Amniotic epithelial cell (primary cell): ENCODE results near the gene PEAR1.
A peak's percentile ranks its signal among the peaks of the same experiment; 100 is the strongest.

Source experiments
- DNase-seq: peaks from one replicate; pipeline ENCODE4 v3.0.0-alpha.2; 2010; ENCODE audit warnings: low read depth

The PEAR1 gene

DNA sequence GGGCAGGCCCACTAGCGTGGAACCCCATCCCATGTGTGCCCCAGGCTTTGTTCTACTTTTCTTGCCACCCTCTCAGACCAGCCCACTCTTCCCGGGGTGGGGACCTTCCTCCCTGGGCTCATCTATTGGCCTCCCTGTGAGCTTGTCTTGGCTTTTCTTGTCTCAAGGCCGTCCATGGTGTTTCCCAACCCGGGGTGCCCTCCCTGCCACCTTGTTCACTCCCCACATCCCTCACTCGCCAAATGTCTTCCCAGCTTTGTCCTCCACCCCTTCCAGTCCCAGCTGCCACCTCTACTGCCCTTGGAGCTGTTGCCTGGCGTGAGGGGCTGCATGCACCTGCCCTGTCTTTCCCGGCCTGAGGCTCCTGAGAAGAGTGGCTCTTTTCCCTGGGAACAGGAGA is 45.3 kb downstream of the PEAR1 start:
- DNase-seq = no peak

- DNase-seq = no peak
Observed at GRCh38 chr1:156939786-156940334, 46.3 kb downstream of the PEAR1 start.

GRCh38 chr1:156941675-156942074 is 48.2 kb downstream of the PEAR1 start:
- DNase-seq = no peak

DNA sequence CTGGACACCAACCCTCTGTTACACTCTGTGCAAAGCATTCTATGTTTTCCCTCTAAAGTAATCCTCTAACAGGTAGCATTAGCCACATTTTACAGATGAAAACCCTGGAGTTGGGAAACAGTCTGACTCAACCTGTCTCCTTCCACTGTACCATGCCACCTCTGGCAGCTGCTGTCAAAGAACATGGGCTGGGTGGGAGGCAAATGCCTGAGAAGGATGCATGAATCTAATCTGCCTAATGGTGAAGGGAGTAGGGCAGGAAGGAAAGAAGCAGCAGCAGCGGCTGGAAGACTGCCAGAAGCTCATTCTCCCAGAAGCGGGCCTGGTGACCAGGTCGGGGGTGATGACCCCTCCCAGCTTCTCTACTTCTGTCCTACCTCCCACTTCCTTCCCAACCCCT is 48.7 kb downstream of the PEAR1 start:
- DNase-seq = peak; percentile 55

DNA sequence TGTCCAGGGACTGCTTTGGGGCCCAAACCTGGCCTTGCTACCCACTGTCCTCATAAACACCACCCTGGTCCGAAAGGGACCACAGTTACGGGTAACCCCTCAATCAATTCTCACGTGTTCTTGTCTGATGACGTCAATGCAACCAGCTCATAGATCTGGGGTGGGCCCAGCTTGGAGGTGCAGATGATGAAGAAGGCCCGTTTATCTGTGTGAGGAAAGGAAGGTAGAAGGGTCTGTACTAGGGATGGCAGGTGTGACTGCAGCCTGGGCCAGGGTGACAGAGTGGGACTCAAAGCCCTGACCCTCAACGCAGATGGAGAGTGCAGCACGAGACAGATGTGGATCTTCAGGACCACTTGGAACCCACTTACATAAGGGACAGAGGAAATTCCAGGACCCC is 49.1 kb downstream of the PEAR1 start:
- DNase-seq = no peak

GRCh38 chr1:156943756-156944155 is 50.2 kb downstream of the PEAR1 start:
- DNase-seq = no peak

DNA sequence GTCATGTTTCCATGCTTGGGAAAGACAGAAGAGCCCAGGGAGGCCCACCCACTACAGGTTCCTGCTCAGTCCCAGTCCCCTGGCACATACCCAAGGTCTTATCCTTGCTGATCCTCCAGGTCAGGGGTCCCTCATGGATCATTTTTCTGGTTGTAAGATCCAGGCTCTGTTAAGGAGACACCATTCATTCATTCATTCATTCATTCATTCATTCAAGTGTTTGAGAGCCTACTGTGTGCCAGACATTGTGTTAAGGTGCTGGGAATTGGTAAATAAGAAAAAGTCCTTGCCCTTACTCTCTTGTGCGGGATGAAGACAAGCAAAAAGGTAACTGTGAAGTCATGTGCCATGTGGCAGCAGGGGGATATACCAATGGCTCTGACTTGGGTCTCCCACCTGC is 50.8 kb downstream of the PEAR1 start:
- DNase-seq = no peak

DNA sequence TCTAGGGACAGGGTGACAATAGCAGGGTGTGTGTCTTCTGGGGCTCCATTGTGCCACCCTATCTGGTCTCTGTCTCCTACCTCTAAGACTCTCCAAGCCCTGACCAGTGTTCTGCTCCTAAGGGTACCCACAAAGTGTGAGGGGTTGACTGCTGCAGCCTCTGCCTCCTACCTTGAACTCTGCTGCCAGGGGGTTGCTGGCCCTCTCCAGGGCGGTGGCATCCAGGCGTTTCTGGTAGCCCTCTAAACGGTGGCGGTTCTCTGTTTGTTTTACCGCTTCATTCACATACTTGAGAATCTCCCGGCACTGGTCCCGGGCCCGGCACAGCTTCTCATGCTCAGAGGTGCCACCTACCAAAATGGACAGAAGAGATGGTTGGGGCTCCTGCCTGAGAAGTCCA is 51.3 kb downstream of the PEAR1 start:
- no peak for DNase-seq

GRCh38 chr1:156945881-156946661 is 52.6 kb downstream of the PEAR1 start:
- DNase-seq = no peak

GRCh38 chr1:156947127-156947526 is 53.6 kb downstream of the PEAR1 start:
- DNase-seq = no peak

- no peak for DNase-seq
Observed at GRCh38 chr1:156947818-156948525, 54.5 kb downstream of the PEAR1 start.

DNA sequence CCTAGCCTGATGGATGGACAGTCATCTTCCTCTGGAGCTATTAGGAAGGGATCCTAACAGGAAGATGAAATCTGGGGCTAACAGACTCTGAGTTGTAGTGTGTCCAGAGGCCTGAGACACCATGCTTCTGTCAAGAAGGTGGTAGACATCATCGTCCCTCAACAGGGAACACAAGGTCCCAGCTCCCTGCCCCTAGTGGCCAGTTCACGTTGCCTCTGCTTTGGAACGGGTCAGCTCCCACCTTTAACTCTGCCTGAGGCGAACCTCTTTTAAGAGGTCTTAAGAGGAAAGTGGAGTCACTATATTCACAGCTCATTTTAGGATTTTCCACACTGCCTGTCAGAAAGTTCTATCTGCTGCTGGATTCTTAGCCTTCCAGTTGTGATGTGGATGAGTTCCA is 55.2 kb downstream of the PEAR1 start:
- no peak for DNase-seq

GRCh38 chr1:156949127-156949526 is 55.6 kb downstream of the PEAR1 start:
- DNase-seq = no peak

GRCh38 chr1:156951371-156951770 is 57.9 kb downstream of the PEAR1 start:
- no peak for DNase-seq

GRCh38 chr1:156953571-156953970 is 60.1 kb downstream of the PEAR1 start:
- DNase-seq = no peak

GRCh38 chr1:156956333-156956732 is 62.8 kb downstream of the PEAR1 start:
- DNase-seq = no peak

GRCh38 chr1:156957634-156958033 is 64.1 kb downstream of the PEAR1 start:
- peak; percentile 7 for DNase-seq

- DNase-seq = peak; percentile 21
Observed at GRCh38 chr1:156958247-156958714, 64.8 kb downstream of the PEAR1 start.

DNA sequence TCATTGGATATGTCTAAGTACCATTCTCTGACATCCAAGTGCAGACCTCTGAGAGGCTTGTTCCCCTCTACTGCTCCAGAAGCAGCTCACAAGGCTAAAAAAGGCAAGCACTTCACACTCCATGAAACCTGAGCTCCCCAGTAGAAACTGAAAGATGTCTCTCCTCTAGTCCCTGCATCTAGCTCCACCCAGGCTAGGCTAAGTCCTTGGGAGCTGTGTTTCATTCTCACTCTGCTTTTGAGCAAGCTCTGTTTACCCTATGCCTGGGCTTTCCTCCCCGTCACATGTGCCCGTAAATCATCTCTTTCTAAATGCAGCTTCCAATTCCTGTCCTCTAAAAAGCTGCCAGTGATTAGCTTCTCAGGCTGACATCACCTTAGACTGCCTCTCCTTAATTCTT is 65.9 kb downstream of the PEAR1 start:
- peak; percentile 84 for DNase-seq

- no peak for DNase-seq
Observed at GRCh38 chr1:156959925-156960324, 66.4 kb downstream of the PEAR1 start.

DNA sequence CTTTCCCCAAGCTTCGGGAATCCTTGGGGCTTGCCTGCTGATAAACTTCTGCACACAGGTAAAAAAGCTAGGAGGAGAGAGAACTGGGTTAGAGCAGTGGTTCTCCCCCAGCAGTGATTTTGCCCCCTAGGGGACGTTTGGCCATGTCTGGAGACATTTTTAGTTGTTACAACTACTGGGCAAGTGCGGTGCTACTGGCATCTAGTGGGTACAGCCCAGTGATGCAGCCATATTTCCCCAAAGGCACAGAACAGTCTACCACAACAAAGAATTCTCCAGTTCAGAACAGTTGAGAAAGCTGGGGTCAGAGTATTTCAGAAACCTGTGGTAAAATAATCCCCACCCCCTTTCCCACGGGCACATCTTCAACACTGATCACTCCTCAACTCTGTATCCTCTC is 68.2 kb downstream of the PEAR1 start:
- DNase-seq = no peak

- DNase-seq = no peak
Observed at GRCh38 chr1:156963621-156964020, 70.1 kb downstream of the PEAR1 start.

- DNase-seq = no peak
Observed at GRCh38 chr1:156964441-156964840, 70.9 kb downstream of the PEAR1 start.
